Keratinocyte (primary cell): Measurements from ENCODE around the gene NUMBL. TPM values are rescaled to one million over a fixed set of nuclear protein-coding genes. Genes with fewer than 3 reads are reported as not detected.

Experiments used
- DNase-seq: peaks from one replicate; pipeline ENCODE4 v3.0.0-alpha.2; 2011; ENCODE audit warnings: low read depth, missing footprints, low spot score
- FAIRE-seq: peaks from 2 replicates; lab custom pipeline; 2011; peaks lifted over from hg19 to GRCh38; lab: Jason Lieb, UNC
- H2AFZ ChIP-seq: 2 replicates; pipeline ENCODE4 v1.6.0; 2012; ENCODE audit warnings: low read length, control low read depth, inconsistent platforms; ENCODE audit not compliant: control insufficient read depth
- H3K27ac ChIP-seq: 2 replicates; pipeline ENCODE4 v1.5.1; 2011; ENCODE audit warnings: low read length; ENCODE audit not compliant: control insufficient read depth, insufficient read depth
- H3K27me3 ChIP-seq: 3 replicates; pipeline ENCODE4 v1.6.0; 2011; ENCODE audit warnings: low read length; ENCODE audit not compliant: control insufficient read depth, insufficient read depth; ENCODE audit errors: extremely low read depth
- H3K36me3 ChIP-seq, 2 experiments: 2 replicates in 1 of 2; 3 replicates in 1 of 2; pipeline ENCODE4 v1.5.1; 2011; ENCODE audit warnings: low read length in 2 of 2, mild to moderate bottlenecking in 1 of 2; ENCODE audit not compliant: control insufficient read depth in 2 of 2, insufficient read depth in 2 of 2; ENCODE audit errors: extremely low read depth in 1 of 2
- H3K4me1 ChIP-seq: 3 replicates; pipeline ENCODE4 v1.5.1; 2011; ENCODE audit warnings: low read length; ENCODE audit not compliant: control insufficient read depth, insufficient read depth; ENCODE audit errors: extremely low read depth
- H3K4me2 ChIP-seq: 3 replicates; pipeline ENCODE4 v1.6.0; 2011; ENCODE audit warnings: low read depth, low read length; ENCODE audit not compliant: control insufficient read depth, insufficient read depth; ENCODE audit errors: extremely low read depth
- H3K4me3 ChIP-seq, 3 experiments: fragments of 200-600 bp in 1 of 3; sonication (generic) in 1 of 3; 2 replicates in 2 of 3; 3 replicates in 1 of 3; pipeline ENCODE4 v1.5.1; 2011 to 2016; ENCODE audit warnings: low read length in 3 of 3, mild to moderate bottlenecking in 3 of 3, control low read depth in 2 of 3, inconsistent platforms in 1 of 3, low read depth in 1 of 3, mixed read lengths in 1 of 3, mixed run types in 1 of 3, moderate library complexity in 1 of 3; ENCODE audit not compliant: control insufficient read depth in 2 of 3, insufficient read depth in 2 of 3; ENCODE audit errors: extremely low read depth in 1 of 3
- H3K79me2 ChIP-seq: 2 replicates; pipeline ENCODE4 v1.6.0; 2012; ENCODE audit warnings: low read length; ENCODE audit not compliant: control insufficient read depth, insufficient read depth
- H3K9ac ChIP-seq: 3 replicates; pipeline ENCODE4 v1.6.0; 2011; ENCODE audit warnings: low read length; ENCODE audit not compliant: control insufficient read depth, insufficient read depth; ENCODE audit errors: extremely low read depth
- H3K9me1 ChIP-seq: 3 replicates; pipeline ENCODE4 v1.6.0; 2011; ENCODE audit warnings: low read length; ENCODE audit not compliant: control insufficient read depth, insufficient read depth; ENCODE audit errors: extremely low read depth
- H3K9me3 ChIP-seq: 2 replicates; pipeline ENCODE4 v1.5.1; 2012; ENCODE audit warnings: low read depth, low read length; ENCODE audit not compliant: control insufficient read depth
- H4K20me1 ChIP-seq: 3 replicates; pipeline ENCODE4 v1.6.0; 2011; ENCODE audit warnings: low read length; ENCODE audit not compliant: control insufficient read depth, insufficient read depth; ENCODE audit errors: extremely low read depth
- CTCF ChIP-seq, 3 experiments: IDR thresholded peaks in 1 of 3; conservative IDR thresholded peaks in 1 of 3; optimal IDR thresholded peaks in 1 of 3; 2 replicates in 2 of 3; 3 replicates in 1 of 3; pipeline versions ENCODE3 to v1.5.1; 2011; ENCODE audit warnings: low read length in 3 of 3, mild to moderate bottlenecking in 3 of 3, moderate library complexity in 2 of 3, control low read depth in 1 of 3, inconsistent platforms in 1 of 3; ENCODE audit not compliant: insufficient read depth in 2 of 3; ENCODE audit errors: extremely low read depth in 1 of 3
- EZH2 ChIP-seq: IDR thresholded peaks from one replicate; pipeline ENCODE4 v1.6.1; 2012; ENCODE audit warnings: inconsistent platforms, mild to moderate bottlenecking, low read length, moderate library complexity
- dilution Hi-C: fragments of 300-500 bp; cut with MboI; formaldehyde crosslinking; loops from one replicate; pipeline ENCODE4 v1.7.0; 2020; ENCODE audit warnings: low sequenced_read_pairs; ENCODE audit not compliant: extremely low pct_ligation_motif_present
- polyA plus RNA-seq, 5 experiments: library from polyadenylated mRNA; depleted of rRNA in 3 of 5; stranded (reverse) in 3 of 5; stranded (forward) in 1 of 5; unstranded in 1 of 5; fragments of >200 nt; gene quantifications; 1 replicate in 1 of 5; 2 replicates in 3 of 5; 3 replicates in 1 of 5; pipeline versions ENCODE4 v1.2.1 to v1.2.3, GENCODE V29; 2011 to 2012; ENCODE audit warnings: missing spikeins in 2 of 5, low read depth in 1 of 5, low replicate concordance in 1 of 5

Gene NUMBL
- polyA plus RNA-seq, 1 donor (not counting 4 experiments of a cell fraction or from before 2014, with no cell fraction given), result 5.7 TPM

- TF ChIP-seq EZH2 (no peak), CTCF (optimal IDR thresholded peaks at IDR 0.05 in 1 of 3, IDR thresholded peaks at IDR 0.05 in 1 of 3, conservative IDR thresholded peaks at IDR 0.05 in 1 of 3; ENCODE audit: extremely low read depth in 1 of 3, insufficient read depth in 2 of 3, low read length in 3 of 3) (no peak)
- H4K20me1 ChIP-seq, result no peaks in the 10 kb centered on the region
- H3K79me2 ChIP-seq, result no peaks in the 10 kb centered on the region
- dilution Hi-C loops, result no loop called here
- H3K27ac ChIP-seq, result no peak overlapping the region
- H3K27me3 ChIP-seq, result no peaks in the 10 kb centered on the region
- H2AFZ ChIP-seq, result no peak overlapping the region
- no peaks in the 10 kb centered on the region for H3K4me1 ChIP-seq
- H3K9ac ChIP-seq, result no peak overlapping the region
- no peaks in the 10 kb centered on the region for H3K9me1 ChIP-seq
- no peak overlapping the region for H3K4me2 ChIP-seq
- no peaks in the 10 kb centered on the region for H3K9me3 ChIP-seq
- no peak for FAIRE-seq
- H3K36me3 ChIP-seq, result no peaks in the 10 kb centered on the region
- H3K4me3 ChIP-seq, result no peak overlapping the region
- no peak for DNase-seq
Measured at GRCh38 chr19:40639638-40639982, 50.8 kb downstream of the NUMBL start.

- FAIRE-seq (no peak), DNase-seq (no peak)
- H3K36me3 ChIP-seq, result no peaks in the 10 kb centered on the region
- H3K4me3 ChIP-seq, result no peak overlapping the region
- no peaks in the 10 kb centered on the region for H3K9me3 ChIP-seq
- peaks cover 7% of the 10 kb centered on the region for H3K4me1 ChIP-seq
- no peak overlapping the region for H3K27ac ChIP-seq
- H2AFZ ChIP-seq, result no peak overlapping the region
- dilution Hi-C loops, result no loop called here
- H3K27me3 ChIP-seq, result no peaks in the 10 kb centered on the region
- no peak overlapping the region for H3K9ac ChIP-seq
- H4K20me1 ChIP-seq, result no peaks in the 10 kb centered on the region
- no peaks in the 10 kb centered on the region for H3K79me2 ChIP-seq
- no peak for TF ChIP-seq EZH2
- no peaks in the 10 kb centered on the region for H3K9me1 ChIP-seq
- H3K4me2 ChIP-seq, result no peak overlapping the region
Measured at GRCh38 chr19:40638327-40638726, 52.1 kb downstream of the NUMBL start.

GRCh38 chr19:40633207-40633606, 57.2 kb downstream of the NUMBL start:
- H3K36me3 ChIP-seq, result peaks cover 4 to 12% of the 10 kb centered on the region in 2 experiments
- peaks cover 13% of the 10 kb centered on the region for H3K4me1 ChIP-seq
- peaks cover 3% of the 10 kb centered on the region for H3K9me1 ChIP-seq
- FAIRE-seq, result no peak
- no peak overlapping the region for H3K9ac ChIP-seq
- H3K9me3 ChIP-seq, result no peaks in the 10 kb centered on the region
- H3K4me3 ChIP-seq, result no peak overlapping the region
- H4K20me1 ChIP-seq, result no peaks in the 10 kb centered on the region
- no peak overlapping the region for H3K27ac ChIP-seq
- H3K4me2 ChIP-seq, result no peak overlapping the region
- no peaks in the 10 kb centered on the region for H3K79me2 ChIP-seq
- no peak for DNase-seq
- no peaks in the 10 kb centered on the region for H3K27me3 ChIP-seq
- dilution Hi-C loops, result no loop called here
- no peak overlapping the region for H2AFZ ChIP-seq
- TF ChIP-seq EZH2 (no peak), CTCF (optimal IDR thresholded peaks at IDR 0.05 in 1 of 3, IDR thresholded peaks at IDR 0.05 in 1 of 3, conservative IDR thresholded peaks at IDR 0.05 in 1 of 3; ENCODE audit: extremely low read depth in 1 of 3, insufficient read depth in 2 of 3, low read length in 3 of 3) (no peak)
